Measurements from ENCODE around the gene PUS1. TPM values are rescaled to one million over a fixed set of nuclear protein-coding genes. Genes with fewer than 3 reads are reported as not detected.

Gene PUS1
- total RNA-seq, result 8.4 and 12.5 TPM in 2 replicates

DNA sequence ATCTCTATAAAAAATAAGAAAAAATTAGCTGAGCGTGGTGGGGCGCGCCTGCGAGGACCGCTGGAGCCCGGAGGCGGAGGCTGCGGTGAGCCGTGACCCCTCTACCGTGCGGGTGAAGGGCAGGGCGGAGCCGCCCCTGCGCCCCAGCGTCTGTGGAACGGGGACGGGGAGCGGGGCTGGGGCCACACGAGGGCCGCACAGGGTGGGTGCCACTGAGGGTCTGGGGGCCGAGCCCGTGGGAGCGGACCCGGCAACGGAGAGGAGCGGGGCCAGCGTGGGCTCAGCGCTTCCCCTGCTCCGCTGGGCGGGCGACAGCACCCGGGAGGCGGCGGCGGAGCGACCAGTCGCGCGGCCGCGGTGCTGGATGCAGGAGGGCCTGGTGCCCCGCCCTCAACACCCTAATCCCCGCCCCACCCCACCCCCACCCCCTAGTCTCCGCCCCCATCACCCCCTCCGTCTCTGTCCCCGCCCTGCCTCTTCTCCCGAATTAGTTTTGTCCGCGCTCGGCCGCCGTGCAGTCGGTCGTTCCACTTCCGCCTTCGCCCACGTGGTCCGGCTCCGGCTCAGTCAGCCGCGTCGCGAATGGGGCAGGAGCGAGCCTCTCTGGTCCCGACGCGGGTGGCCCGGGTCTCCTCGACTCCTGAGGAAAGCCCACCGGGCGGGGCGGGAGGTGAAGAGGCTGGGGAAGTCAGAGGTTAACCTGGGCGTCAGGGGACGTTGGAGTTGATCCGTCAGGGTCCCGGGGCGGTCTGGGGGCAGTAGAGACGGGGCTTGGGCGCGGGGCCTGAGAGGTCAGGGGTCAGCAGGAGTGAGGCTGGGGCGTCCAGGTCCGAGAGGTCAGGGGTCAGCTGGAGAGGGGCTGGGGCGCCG lies at the start of gene PUS1:
PUS1 (plus strand) TSS at position 566 of the 870 bp plus-strand sequence. CDS start 447 bp downstream, outside the sequence.

DNA sequence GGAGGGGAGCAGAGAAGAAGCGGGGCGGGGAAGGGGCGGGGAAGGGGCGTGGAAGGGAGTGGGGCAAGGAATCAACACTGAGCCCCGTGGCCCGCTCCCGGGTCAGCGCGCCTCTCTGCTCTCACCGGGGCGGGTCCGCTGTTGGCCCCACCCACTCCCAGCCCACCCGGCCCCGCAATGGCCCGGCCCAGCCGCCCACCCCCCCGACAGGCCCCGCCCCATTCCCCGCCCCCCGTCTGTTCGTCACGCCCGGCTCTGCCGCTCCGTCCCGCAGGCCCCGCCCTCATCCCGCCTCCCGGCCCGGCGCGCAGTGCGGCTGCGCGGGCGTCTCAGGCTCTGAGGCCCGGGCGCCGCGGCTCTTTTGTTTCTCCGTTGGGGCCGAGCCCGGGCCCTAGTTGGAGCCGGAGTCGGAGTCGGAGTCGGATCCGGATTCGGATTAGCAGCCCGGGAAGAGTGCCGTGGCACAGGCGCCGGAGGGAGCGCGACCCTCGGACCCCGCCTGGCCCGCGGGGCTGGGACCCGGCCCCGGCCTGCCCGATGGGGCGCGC lies 34.7 kb upstream of the PUS1 start, which contains the start of gene ULK1:
ULK1 (plus strand) TSS at position 310 of the 548 bp plus-strand sequence. CDS start 380 bp downstream, outside the sequence.

DNA sequence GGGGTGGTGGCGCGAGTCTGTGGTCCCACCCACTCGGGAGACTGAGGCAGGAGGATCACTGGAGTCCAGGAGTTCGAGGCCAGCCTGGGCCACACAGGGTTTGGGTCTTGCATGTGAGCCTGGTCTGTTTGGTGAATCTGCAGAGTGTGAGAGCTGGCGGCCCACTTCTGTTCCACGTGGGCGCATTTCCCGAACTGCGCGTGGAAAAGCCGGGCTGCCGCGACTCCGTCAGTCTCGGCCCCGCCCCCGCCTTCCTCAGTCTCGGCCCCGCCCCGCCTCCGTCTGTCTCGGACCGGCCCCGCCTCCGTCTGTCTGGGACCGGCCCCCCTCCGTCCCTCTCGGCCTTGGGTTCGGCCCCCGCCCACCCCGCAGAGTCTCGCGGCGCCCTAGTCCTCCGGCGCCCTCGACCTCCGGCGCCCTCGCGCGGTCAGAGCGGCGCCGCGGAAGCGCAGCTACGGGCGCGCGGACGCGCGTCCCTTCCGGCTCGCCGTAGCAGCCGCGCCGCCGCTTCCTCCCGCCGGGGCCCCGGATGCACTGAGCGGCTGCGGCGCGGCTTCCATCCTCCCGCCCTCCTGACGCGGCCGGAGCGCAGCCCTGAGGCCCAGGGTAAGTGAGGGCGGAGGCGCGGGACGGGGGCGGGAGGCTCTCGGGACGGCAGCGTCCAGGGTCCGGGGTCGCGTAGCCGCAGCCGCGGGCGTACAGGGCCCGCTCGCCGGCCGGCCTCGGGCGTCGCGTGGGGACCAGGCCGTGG lies 20.5 kb downstream of the PUS1 start, which contains the start of gene EP400:
EP400 (plus strand) TSS at position 512 of the 751 bp plus-strand sequence. CDS start 10,678 bp downstream, outside the sequence.

Other genes with a start within 250 kb of the PUS1 start
- gene SFSWAP, start 218.2 kb upstream of the PUS1 start, total RNA-seq, result 18.8 and 19.8 TPM in 2 replicates
- 11.7 and 16.5 TPM in 2 replicates for gene MMP17, start 100.9 kb upstream of the PUS1 start, total RNA-seq
- 7.1 and 10.4 TPM in 2 replicates for gene ULK1, start 34.7 kb upstream of the PUS1 start, total RNA-seq
- 5.1 and 7.3 TPM in 2 replicates for gene EP400, start 20.7 kb downstream of the PUS1 start, total RNA-seq
- 5.7 and 12.5 TPM in 2 replicates for gene DDX51, start 215.0 kb downstream of the PUS1 start, total RNA-seq
- 6.0 and 8.3 TPM in 2 replicates for gene NOC4L, start 215.2 kb downstream of the PUS1 start, total RNA-seq